Gastrocnemius medialis (tissue), 4 donors: ENCODE data around the gene DDI2. TPM values are rescaled to one million over a fixed set of nuclear protein-coding genes. Genes with fewer than 3 reads are reported as not detected.
"Not testable (repeated sequence)": the region's sequence is repeated elsewhere in the genome, so short reads cannot be mapped to it uniquely, and the experiment has no call there.

Source experiments
- ATAC-seq, 2 donors: fragments of 150-250 bp; one replicate each; pipeline ENCODE4 v1.9.1; 2016
- DNase-seq, 2 donors: peaks; one replicate each; pipeline ENCODE4 v3.0.0-alpha.2; 2019
- H3K27ac ChIP-seq, 4 donors: fragments of 200-600 bp; sonication (generic); 1 replicate in 1 of 4; 2 replicates in 3 of 4; pipeline ENCODE4 v1.5.1; 2016 to 2018; ENCODE audit warnings: mild to moderate bottlenecking in 2 of 4, moderate library complexity in 1 of 4
- H3K27me3 ChIP-seq, 3 donors: fragments of 200-600 bp; sonication (generic) in 2 of 3; 1 replicate in 1 of 3; 2 replicates in 2 of 3; pipeline versions ENCODE4 v1.5.1 to v1.6.0; 2016 to 2019; ENCODE audit warnings: mild to moderate bottlenecking in 1 of 3, moderate library complexity in 1 of 3
- H3K36me3 ChIP-seq, 2 donors: fragments of 200-600 bp; sonication (generic) in 1 of 2; one replicate each; pipeline ENCODE4 v1.5.1; 2017 to 2018
- H3K4me1 ChIP-seq, 2 donors: fragments of 200-600 bp; sonication (generic) in 1 of 2; one replicate each; pipeline ENCODE4 v1.5.1; 2016 to 2017; ENCODE audit warnings: mild to moderate bottlenecking in 2 of 2
- H3K4me3 ChIP-seq, 4 donors: fragments of 200-600 bp; sonication (generic) in 3 of 4; 1 replicate in 1 of 4; 2 replicates in 3 of 4; pipeline ENCODE4 v1.5.1; 2016 to 2019; ENCODE audit warnings: mild to moderate bottlenecking in 2 of 4
- H3K9me3 ChIP-seq, 3 donors: fragments of 200-600 bp; sonication (generic) in 2 of 3; 1 replicate in 1 of 3; 2 replicates in 2 of 3; pipeline ENCODE4 v1.5.1; 2016 to 2019
- CTCF ChIP-seq, 5 experiments: fragments of 450-650 bp in 3 of 5; fragments of 200-600 bp in 2 of 5; sonication (generic) in 2 of 5; IDR thresholded peaks in 4 of 5; conservative IDR thresholded peaks in 1 of 5; 1 replicate in 4 of 5; 2 replicates in 1 of 5; pipeline ENCODE4 v1.5.1; 2016 to 2019; ENCODE audit warnings: antibody characterized with exemption in 5 of 5, mild to moderate bottlenecking in 3 of 5, moderate library complexity in 3 of 5
- POLR2A ChIP-seq, 2 donors: fragments of 450-650 bp; IDR thresholded peaks; one replicate each; pipeline ENCODE4 v1.6.1; 2017; ENCODE audit warnings: antibody characterized with exemption in 2 of 2, mild to moderate bottlenecking in 2 of 2, moderate library complexity in 2 of 2
- in situ Hi-C, 4 donors: fragments of 200-750 bp; cut with MboI; loops; one replicate each; pipeline versions ENCODE4 v1.15.0 to v1.8.0; 2017; ENCODE audit warnings: low sequenced_read_pairs in 4 of 4
- intact Hi-C: fragments of 100-400 bp; cut with DNase I; formaldehyde crosslinking; loops from one replicate; pipeline ENCODE4 v1.15.1; 2023; ENCODE audit warnings: low total_unique reads
- total RNA-seq, 4 donors: library from RNA; depleted of rRNA; stranded (reverse); fragments of >200 nt; gene quantifications; one replicate each; pipeline versions ENCODE4 v1.1.0 to v1.2.3, GENCODE V29; 2016

Gene DDI2
- total RNA-seq, 4 donors from 2014 or later: 19.0 to 86.7 (median 34.2) TPM

DNA sequence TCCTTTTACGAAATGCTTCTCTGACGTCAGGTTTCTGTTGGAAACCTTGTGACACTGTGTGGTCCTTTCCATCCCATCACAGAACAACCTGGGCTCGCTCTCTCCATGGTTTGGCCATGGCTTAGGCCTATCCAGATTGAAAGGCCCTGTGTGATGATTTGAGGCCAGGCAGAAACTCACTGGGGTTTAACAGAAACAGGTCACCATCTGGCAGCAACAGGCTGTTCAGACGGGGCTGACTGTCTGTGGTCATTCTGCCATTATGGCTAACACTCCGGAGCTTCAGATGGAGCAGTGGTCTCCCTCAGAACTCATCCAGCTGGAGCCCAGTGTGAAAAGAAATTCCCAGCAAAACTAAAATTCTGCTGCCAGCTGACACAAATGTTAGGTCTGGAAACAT lies 76.1 kb downstream of the DDI2 start:
- Histone ChIP-seq H3K9me3 (no peaks in the 10 kb centered on the region), H3K4me3 (no peak overlapping the region), H3K4me1 (peaks cover 40 to 50% of the 10 kb centered on the region in 2 donors), H3K36me3 (no peaks in the 10 kb centered on the region), H3K27ac (peak overlapping the region; percentile 28 to 89 (median 47)), H3K27me3 (no peaks in the 10 kb centered on the region)
- in situ Hi-C loops (no loop called here), intact Hi-C loops (no loop called here)
- TF ChIP-seq POLR2A (IDR thresholded peaks at IDR 0.05) (no peak), CTCF (IDR thresholded peaks at IDR 0.05 in 4 of 5, conservative IDR thresholded peaks at IDR 0.05 in 1 of 5) (no peak)
- DNase-seq (no peak), ATAC-seq (no peak)

- Histone ChIP-seq H3K4me1 (peaks cover 35 to 37% of the 10 kb centered on the region in 2 donors), H3K9me3 (no peaks in the 10 kb centered on the region), H3K27me3 (no peaks in the 10 kb centered on the region), H3K27ac (peak overlapping the region; percentile 24 to 71 (median 54)), H3K36me3 (no peaks in the 10 kb centered on the region), H3K4me3 (no peak overlapping the region)
- DNase-seq (no peak), ATAC-seq (peak in 1 of 2 donors; percentile 11)
- in situ Hi-C loops: no loop called here
- intact Hi-C loops: no loop called here
- TF ChIP-seq POLR2A (IDR thresholded peaks at IDR 0.05): no peak
These were observed 79.8 kb downstream of the DDI2 start for GRCh38 chr1:15696956-15697521.

- Histone ChIP-seq H3K4me3 (no peak overlapping the region), H3K9me3 (no peaks in the 10 kb centered on the region), H3K36me3 (no peaks in the 10 kb centered on the region), H3K27me3 (no peaks in the 10 kb centered on the region), H3K27ac (no peak overlapping the region), H3K4me1 (peaks cover 30 to 43% of the 10 kb centered on the region in 2 donors)
- TF ChIP-seq POLR2A (IDR thresholded peaks at IDR 0.05): no peak
- TF ChIP-seq CTCF (IDR thresholded peaks at IDR 0.05 in 4 of 5, conservative IDR thresholded peaks at IDR 0.05 in 1 of 5): no peak
- in situ Hi-C loops: no loop called here
- intact Hi-C loops: no loop called here
- DNase-seq (no peak), ATAC-seq (no peak)
These were observed 80.9 kb downstream of the DDI2 start for GRCh38 chr1:15698201-15698600.

DNA sequence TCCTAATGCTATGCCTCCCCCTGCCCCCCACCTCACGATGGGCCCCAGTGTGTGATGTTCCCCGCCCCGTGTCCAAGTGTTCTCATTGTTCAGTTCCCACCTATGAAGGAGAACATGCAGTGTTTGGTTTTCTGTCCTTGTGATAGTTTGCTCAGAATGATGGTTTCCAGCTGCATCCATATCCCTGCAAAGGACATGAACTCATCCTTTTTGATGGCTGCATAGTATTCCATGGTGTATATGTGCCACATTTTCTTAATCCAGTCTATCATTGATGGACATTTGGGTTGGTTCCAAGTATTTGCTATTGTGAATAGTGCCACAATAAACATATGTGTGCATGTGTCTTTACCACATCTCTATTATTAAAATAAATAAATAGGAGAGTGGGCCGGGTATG lies 82.1 kb downstream of the DDI2 start:
- DNase-seq, intact Hi-C loops, H3K27me3 ChIP-seq, H3K36me3 ChIP-seq, ATAC-seq, H3K27ac ChIP-seq, in situ Hi-C loops, H3K9me3 ChIP-seq, H3K4me3 ChIP-seq: not testable (repeated sequence)
- H3K4me1 ChIP-seq: peaks cover 36 to 49% of the 10 kb centered on the region in 2 donors

DNA sequence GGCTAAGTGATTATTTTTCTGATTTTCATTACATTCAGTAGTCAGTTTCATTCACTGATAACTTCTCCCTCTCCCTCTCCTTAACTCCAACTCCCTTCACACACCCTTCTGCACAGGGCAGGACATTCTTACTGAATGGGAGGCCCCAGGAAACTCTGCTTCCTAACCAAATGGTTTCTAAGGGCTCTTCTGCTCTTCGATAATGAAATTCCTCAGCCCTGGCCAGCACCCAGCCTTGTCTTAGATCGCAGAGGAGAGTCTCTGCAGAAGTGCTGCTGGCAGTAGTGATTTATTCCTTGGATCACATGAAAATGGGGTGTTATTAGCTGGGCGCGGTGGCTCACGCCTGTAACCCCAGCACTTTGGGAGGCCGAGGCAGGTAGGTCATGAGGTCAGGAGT lies 83.2 kb downstream of the DDI2 start:
- intact Hi-C loops (no loop called here), in situ Hi-C loops (no loop called here)
- no peaks in the 10 kb centered on the region for H3K9me3 ChIP-seq
- no peak overlapping the region for H3K4me3 ChIP-seq
- peak overlapping the region in 1 of 4 donors; percentile 44 for H3K27ac ChIP-seq
- TF ChIP-seq POLR2A (IDR thresholded peaks at IDR 0.05) (no peak), CTCF (IDR thresholded peaks at IDR 0.05 in 4 of 5, conservative IDR thresholded peaks at IDR 0.05 in 1 of 5) (no peak)
- H3K4me1 ChIP-seq: peaks cover 45 to 53% of the 10 kb centered on the region in 2 donors
- ATAC-seq (no peak), DNase-seq (no peak)
- H3K36me3 ChIP-seq: no peaks in the 10 kb centered on the region
- no peaks in the 10 kb centered on the region for H3K27me3 ChIP-seq

GRCh38 chr1:15701784-15702183 lies 84.5 kb downstream of the DDI2 start:
- intact Hi-C loops (no loop called here), in situ Hi-C loops (no loop called here)
- TF ChIP-seq CTCF (IDR thresholded peaks at IDR 0.05 in 4 of 5, conservative IDR thresholded peaks at IDR 0.05 in 1 of 5) (no peak), POLR2A (IDR thresholded peaks at IDR 0.05) (no peak)
- no peak for DNase-seq
- H3K4me1 ChIP-seq: peaks cover 52 to 59% of the 10 kb centered on the region in 2 donors
- H3K36me3 ChIP-seq: no peaks in the 10 kb centered on the region
- no peak overlapping the region for H3K4me3 ChIP-seq
- H3K27me3 ChIP-seq: no peaks in the 10 kb centered on the region
- no peak for ATAC-seq
- no peaks in the 10 kb centered on the region for H3K9me3 ChIP-seq
- peak overlapping the region; percentile 37 to 96 (median 94) for H3K27ac ChIP-seq
